ENCODE results near the gene TEX261.
"Not testable (repeated sequence)": the region's sequence is repeated elsewhere in the genome, so short reads cannot be mapped to it uniquely, and the experiment has no call there.

TEX261 gene

GRCh38 chr2:70994699-70995425, at the start of gene TEX261:
TEX261 (minus strand) TSS chr2:70994873; CDS start chr2:70994757, 116 bp downstream.
- peak; percentile 96 for DNase-seq

DNA sequence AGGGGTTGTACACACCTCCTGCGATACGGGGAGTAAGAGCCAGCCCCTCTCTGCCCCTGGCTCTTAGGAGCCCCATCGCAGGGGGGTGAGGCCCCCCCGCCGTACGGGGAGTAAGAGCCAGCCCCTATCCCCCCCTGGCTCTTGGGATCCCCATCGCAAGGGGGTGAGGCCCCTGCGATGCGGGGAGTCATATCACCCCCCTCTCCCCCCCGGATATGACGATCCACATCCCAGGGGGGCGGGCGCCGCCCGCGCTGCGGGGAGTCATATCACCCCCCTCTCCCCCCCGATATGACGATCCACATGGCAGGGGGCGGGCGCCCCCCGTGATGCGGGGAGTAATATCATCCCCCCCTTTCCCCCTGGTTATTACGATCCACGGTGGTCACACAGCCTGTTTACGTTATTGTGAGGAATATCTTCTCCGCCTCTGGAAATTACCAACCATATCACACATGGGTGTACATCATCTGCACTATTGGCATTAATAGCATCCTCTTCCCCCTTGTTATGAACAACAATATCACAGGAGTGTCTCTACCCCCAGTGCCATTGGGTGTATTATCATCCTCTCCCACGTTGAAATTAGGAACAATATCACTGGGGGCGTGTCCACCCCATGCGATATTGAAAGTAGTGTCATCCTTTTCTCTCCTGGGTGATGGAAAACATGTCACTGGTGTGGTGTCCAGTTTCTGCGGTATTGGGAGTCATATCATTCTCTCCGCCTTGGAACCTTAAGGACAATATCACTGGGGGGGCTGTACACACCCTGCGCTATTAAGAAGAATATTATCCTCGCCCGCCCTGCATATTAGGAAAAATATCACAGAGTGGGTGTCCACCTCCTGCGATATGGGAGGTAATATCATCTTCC, 49.1 kb upstream of the TEX261 start:
- DNase-seq: no peak

GRCh38 chr2:71042287-71042686, 47.6 kb upstream of the TEX261 start:
- no peak for DNase-seq

- DNase-seq: not testable (repeated sequence)
These were observed 41.6 kb upstream of the TEX261 start for GRCh38 chr2:71036296-71036695.

- DNase-seq: not testable (repeated sequence)
These were observed 29.0 kb upstream of the TEX261 start for GRCh38 chr2:71023553-71024243.

DNA sequence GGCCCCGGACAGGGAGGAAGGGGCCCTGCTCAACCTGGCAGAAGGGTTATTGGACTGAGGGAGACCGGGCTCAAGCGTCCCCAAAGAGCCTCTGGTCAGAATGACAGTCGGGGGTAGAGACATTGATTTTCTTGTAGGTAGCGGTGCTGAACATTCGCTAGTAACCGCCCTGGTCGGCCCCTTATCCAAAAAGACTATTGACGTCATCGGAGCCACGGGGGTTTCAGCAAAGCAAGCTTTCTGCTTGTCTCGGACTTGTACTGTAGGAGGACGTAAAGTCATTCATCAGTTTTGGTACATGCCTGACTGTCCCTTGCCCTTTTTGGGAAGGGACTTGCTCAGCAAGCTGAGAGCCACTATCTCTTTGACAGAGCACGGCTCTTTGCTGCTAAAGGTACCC, 26.7 kb upstream of the TEX261 start:
- not testable (repeated sequence) for DNase-seq

DNA sequence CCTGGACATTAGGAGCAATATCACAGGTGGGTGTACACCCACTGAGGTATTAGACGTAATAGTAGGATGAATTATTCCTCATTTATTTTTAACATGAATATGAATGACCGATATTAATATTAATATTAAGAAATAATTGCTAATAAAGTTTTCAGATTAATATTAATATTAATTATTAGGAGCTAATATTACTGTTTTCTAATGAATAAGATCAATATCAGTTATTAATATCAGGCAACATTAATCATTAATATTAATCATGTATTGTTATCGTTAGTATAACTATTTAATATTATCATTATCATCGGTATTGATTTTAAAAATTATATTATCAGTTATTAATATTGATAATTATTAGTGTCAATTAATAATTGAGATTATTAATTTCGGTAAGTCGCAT, 25.3 kb upstream of the TEX261 start:
- not testable (repeated sequence) for DNase-seq

GRCh38 chr2:71018625-71019024, 24.0 kb upstream of the TEX261 start:
- no peak for DNase-seq

GRCh38 chr2:71011786-71012185, 17.1 kb upstream of the TEX261 start:
- DNase-seq: not testable (repeated sequence)

DNA sequence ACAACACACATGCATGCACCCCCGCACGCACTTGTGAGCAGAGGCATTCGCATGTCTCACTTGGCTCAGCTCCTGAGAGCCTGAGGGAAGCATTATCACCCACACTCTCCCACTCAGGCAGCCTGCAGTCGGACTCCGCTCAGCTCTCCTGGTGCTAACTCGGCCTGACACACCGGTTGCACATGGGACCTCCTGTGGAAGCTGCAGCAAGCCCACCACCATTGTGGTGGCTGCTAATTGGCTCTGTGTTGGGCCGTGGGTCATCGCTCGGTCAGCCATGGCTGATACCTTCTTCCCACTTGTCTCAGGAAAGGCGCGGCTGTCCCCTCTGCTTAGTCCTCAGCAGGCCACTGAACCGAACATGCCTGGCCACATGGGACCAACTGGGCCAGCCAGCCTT, 13.7 kb upstream of the TEX261 start:
- DNase-seq: peak; percentile 98

DNA sequence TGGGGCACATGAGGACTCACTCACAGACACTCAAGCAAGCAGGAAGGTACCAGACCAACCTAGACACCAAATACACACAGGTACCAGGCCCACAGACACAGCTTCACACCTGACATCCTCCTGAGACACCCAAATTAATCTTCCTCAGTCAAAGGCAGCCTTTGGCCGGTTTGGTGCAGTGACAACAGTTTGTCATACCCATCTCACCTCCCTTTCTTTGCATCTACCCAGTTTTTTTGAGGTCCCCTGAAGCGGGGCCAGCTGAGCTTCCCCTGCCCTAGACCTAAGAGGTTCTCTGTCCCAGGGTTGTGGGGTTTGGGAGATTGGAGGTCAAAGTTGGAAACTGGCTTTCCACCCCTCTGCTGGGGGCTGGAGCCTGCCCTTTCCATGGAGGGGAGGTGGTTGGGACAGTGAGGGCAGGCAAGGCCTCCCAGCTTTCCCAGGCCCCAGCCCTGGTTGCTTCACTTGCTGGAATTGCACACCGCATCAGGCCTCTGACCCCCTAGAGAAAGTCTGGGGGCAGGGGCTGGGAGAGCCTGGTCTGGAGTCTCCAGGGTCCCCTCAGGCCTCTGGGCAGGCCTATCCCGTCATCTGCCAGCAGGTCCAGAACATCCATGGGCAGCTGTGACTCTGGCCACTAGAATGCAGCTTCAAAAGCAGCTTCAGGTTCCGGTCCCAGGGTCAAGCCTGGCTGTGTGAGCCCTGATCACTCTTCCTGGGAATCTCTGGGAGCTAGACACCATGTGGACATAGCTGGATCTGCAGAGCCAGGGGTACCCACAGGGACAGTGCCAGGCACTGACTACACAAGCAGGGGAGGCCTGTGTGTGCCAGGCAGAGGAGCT, 12.5 kb upstream of the TEX261 start:
- peak; percentile 57 for DNase-seq

- no peak for DNase-seq
These were observed 11.7 kb upstream of the TEX261 start for GRCh38 chr2:71006323-71006722.

DNA sequence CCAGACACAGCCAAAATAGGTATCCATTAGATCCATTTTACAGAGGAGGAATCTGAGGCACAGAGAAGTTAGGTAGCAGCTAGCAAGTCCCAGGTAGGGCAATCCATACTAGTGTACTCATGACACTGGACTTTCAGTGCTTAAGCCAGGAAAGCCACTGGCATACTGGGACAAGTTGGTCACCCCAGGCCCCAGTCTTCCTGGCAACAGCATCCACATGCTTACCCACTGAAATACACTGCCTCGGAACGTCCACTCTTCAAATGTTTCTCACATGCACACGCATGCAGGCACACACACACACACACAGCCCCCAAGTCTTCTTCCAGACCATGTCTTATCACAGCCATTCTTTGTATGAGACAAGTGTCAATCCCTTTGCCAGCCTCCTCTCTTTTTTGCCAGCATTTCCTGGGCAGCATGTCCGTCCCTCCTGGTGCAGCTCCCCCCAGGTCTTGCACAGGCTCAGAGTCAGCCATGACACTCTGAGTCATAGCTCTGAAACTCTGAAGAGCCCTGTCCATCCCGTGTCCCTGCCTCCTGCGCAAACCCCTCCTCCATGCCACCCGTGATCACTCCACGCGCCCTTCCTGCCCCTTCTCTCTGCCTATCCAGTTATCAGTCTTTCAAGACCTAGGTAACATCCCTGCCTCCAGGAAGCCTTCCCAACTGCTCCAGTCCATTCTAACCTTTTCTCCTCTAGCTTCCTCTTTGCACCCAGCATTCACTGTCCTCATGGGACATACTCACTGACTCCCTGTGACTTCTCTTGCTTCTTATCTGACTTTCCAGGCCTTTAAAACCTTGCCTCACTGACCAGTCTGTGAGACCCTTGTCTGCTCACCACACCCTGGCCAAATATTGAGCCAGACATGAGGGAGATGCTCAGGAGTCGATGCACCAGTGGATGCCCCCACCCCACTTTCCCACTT, 10.9 kb upstream of the TEX261 start:
- no peak for DNase-seq

DNA sequence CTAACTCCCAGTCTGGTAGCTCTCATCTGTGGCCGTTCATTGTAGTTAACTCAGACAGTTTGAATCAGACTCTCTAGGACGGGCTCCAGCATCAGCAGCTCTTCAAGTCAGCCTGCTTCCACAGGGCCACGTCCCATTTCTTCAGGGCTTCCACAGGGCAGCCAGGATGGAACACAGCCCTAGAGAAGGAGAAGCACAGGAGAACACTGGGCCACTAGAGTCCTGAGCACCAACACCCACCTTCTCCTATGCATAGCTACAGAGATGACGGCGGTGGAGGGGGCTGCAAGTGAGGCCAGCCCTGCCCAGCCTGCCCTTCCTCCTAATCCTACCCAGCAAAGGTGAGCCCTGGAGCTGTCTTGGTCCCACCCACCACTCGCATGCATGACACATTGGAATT, 10.2 kb upstream of the TEX261 start:
- DNase-seq: no peak

GRCh38 chr2:71003966-71004755, 9.5 kb upstream of the TEX261 start:
- no peak for DNase-seq

DNA sequence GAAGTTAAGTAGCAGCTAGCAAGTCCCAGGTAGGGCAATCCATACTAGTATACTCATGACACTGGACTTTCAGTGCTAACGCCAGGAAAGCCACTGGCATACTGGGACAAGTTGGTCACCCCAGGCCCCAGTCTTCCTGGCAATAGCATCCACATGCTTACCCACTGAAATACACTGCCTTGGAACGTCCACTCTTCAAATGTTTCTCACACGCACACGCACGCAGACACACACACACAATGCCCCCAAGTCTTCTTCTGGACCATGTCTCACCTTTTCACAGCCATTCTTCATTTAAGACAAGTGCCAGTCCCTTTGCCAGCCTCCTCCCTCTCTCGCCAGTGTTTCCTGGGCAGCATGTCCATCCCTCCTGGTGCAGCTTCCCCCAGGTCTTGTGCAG, 8.7 kb upstream of the TEX261 start:
- no peak for DNase-seq

GRCh38 chr2:71001981-71002570, 7.4 kb upstream of the TEX261 start:
- DNase-seq: peak; percentile 84

DNA sequence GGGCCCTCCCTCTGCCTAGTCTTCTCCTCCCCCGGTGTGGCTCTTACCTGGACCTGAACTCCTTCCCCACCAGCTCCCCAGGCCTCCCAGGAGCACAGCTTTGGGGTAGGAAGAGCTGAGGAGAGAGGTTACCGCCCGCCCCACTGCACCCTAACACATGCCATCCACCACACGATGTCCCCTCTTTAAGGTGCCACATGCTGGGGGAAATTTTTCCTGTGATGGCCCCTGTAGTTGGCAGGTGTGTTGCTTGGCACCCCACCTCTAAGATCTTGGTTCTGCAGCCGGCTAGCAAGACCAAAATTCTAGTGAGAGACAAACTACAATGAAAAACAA, 6.9 kb upstream of the TEX261 start:
- DNase-seq: peak; percentile 62

- DNase-seq: peak; percentile 86
These were observed 6.3 kb upstream of the TEX261 start for GRCh38 chr2:71000780-71001591.

All from retina (tissue), 1 donor.